Panc1 (cell line): ENCODE measurements around the gene ARFGEF3.

Source experiments
- TCF7L2 ChIP-seq: IDR thresholded peaks from 2 replicates; pipeline ENCODE4 v1.6.1; 2011; ENCODE audit warnings: mild to moderate bottlenecking, low read depth, low read length, inconsistent platforms
- TF ChIP-seq, protein P1 (sequence below): fragments of 450-650 bp; IDR thresholded peaks from 2 replicates; pipeline ENCODE4 v1.5.1; 2017; ENCODE audit warnings: mild to moderate bottlenecking
- TF ChIP-seq, protein P2 (sequence below), 2 experiments: IDR thresholded peaks; 2 replicates each; pipeline ENCODE4 v1.6.1; 2011 to 2012; ENCODE audit warnings: low read depth in 2 of 2, control low read depth in 1 of 2, low read length in 1 of 2, mild to moderate bottlenecking in 1 of 2, moderate library complexity in 1 of 2; ENCODE audit not compliant: insufficient read depth in 1 of 2

DNA sequence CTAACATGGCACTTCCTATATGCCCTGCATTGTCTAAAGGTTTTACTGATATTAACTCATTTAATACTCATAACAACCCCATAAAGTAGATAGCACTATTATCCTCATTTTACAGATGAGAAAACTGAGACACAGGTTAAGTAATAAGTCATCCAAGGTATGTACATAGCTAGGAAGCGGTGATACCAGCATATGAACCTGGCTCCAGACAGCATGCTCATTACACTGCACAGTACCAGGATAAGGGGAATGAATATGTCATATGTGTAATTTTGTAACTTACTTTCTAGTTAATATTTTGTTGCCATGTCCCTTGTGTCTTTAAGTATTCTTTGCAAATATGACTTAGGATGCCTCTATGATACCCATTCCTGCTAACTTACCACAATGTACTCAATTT lies 109.7 kb downstream of the ARFGEF3 start:
- TF ChIP-seq, protein P1, sequence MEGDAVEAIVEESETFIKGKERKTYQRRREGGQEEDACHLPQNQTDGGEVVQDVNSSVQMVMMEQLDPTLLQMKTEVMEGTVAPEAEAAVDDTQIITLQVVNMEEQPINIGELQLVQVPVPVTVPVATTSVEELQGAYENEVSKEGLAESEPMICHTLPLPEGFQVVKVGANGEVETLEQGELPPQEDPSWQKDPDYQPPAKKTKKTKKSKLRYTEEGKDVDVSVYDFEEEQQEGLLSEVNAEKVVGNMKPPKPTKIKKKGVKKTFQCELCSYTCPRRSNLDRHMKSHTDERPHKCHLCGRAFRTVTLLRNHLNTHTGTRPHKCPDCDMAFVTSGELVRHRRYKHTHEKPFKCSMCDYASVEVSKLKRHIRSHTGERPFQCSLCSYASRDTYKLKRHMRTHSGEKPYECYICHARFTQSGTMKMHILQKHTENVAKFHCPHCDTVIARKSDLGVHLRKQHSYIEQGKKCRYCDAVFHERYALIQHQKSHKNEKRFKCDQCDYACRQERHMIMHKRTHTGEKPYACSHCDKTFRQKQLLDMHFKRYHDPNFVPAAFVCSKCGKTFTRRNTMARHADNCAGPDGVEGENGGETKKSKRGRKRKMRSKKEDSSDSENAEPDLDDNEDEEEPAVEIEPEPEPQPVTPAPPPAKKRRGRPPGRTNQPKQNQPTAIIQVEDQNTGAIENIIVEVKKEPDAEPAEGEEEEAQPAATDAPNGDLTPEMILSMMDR = no peak
- no peak for TF ChIP-seq TCF7L2
- TF ChIP-seq, protein P2, sequence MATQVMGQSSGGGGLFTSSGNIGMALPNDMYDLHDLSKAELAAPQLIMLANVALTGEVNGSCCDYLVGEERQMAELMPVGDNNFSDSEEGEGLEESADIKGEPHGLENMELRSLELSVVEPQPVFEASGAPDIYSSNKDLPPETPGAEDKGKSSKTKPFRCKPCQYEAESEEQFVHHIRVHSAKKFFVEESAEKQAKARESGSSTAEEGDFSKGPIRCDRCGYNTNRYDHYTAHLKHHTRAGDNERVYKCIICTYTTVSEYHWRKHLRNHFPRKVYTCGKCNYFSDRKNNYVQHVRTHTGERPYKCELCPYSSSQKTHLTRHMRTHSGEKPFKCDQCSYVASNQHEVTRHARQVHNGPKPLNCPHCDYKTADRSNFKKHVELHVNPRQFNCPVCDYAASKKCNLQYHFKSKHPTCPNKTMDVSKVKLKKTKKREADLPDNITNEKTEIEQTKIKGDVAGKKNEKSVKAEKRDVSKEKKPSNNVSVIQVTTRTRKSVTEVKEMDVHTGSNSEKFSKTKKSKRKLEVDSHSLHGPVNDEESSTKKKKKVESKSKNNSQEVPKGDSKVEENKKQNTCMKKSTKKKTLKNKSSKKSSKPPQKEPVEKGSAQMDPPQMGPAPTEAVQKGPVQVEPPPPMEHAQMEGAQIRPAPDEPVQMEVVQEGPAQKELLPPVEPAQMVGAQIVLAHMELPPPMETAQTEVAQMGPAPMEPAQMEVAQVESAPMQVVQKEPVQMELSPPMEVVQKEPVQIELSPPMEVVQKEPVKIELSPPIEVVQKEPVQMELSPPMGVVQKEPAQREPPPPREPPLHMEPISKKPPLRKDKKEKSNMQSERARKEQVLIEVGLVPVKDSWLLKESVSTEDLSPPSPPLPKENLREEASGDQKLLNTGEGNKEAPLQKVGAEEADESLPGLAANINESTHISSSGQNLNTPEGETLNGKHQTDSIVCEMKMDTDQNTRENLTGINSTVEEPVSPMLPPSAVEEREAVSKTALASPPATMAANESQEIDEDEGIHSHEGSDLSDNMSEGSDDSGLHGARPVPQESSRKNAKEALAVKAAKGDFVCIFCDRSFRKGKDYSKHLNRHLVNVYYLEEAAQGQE (IDR thresholded peaks at IDR 0.05; ENCODE audit: insufficient read depth in 1 of 2, low read depth in 2 of 2, low read length in 1 of 2) = no peak
